Right lobe of liver (tissue), 6 donors: ENCODE results near the gene CST4. TPM values are rescaled to one million over a fixed set of nuclear protein-coding genes. Genes with fewer than 3 reads are reported as not detected.

ENCODE experiments used
- ATAC-seq, 4 donors: fragments of 200-7000 bp; cut with Tn5 transposase; one replicate each; pipeline ENCODE4 v1.9.1; 2020; ENCODE audit warnings: mild to moderate bottlenecking in 4 of 4, moderate library complexity in 4 of 4
- DNase-seq, 3 donors: peaks; one replicate each; pipeline ENCODE4 v3.0.0-alpha.2; 2020
- H3K27ac ChIP-seq, 3 donors: fragments of 200-600 bp; one replicate each; pipeline ENCODE4 v1.8.0; 2022
- H3K27me3 ChIP-seq, 2 donors: fragments of 200-600 bp; one replicate each; pipeline ENCODE4 v1.8.0; 2022
- H3K36me3 ChIP-seq, 4 donors: fragments of 200-600 bp; sonication (generic) in 1 of 4; one replicate each; pipeline versions ENCODE4 v1.5.1 to v1.8.0; 2017 to 2022; ENCODE audit warnings: control low read depth in 1 of 4
- H3K4me1 ChIP-seq, 4 donors: fragments of 200-600 bp; sonication (generic) in 1 of 4; one replicate each; pipeline versions ENCODE4 v1.5.1 to v1.8.0; 2017 to 2022; ENCODE audit warnings: control low read depth in 1 of 4
- H3K4me3 ChIP-seq, 3 donors: fragments of 200-600 bp; one replicate each; pipeline ENCODE4 v1.8.0; 2022
- H3K9me3 ChIP-seq, 4 donors: fragments of 200-600 bp; sonication (generic) in 1 of 4; one replicate each; pipeline versions ENCODE4 v1.5.1 to v1.8.0; 2017 to 2022; ENCODE audit warnings: control low read depth in 1 of 4
- POLR2A ChIP-seq: fragments of 450-650 bp; IDR thresholded peaks from one replicate; pipeline ENCODE4 v1.6.1; 2017; ENCODE audit warnings: antibody characterized with exemption, mild to moderate bottlenecking
- WGBS: methylation state at CpG from one replicate; pipeline ENCODE4 v1.1.6; 2018; ENCODE audit warnings: low coverage, low lambda C conversion rate; ENCODE audit not compliant: insufficient coverage; ENCODE audit errors: missing lambda C conversion rate; 5-methylcytosine and 5-hydroxymethylcytosine counted together
- intact Hi-C, 2 donors: fragments of 100-400 bp; cut with DNase I; formaldehyde crosslinking; loops; one replicate each; pipeline versions ENCODE4 v1.11.2 to v1.14.1; 2022
- total RNA-seq, 6 experiments: library from RNA; depleted of rRNA in 2 of 6; stranded (reverse); fragments of >200 nt in 2 of 6; fragmentation: NEBNext Ultra II Directional in 3 of 6; extraction: Animal tissue kit (Norgen Biotek cat#: 25700) in 3 of 6; gene quantifications; one replicate each; pipeline versions ENCODE4 v1.1.0 to v1.2.4, GENCODE V29; 2016 to 2023
- TF ChIP-seq, protein P1 (sequence below), 4 donors: fragments of 200-600 bp in 3 of 4; fragments of 450-650 bp in 1 of 4; IDR thresholded peaks; one replicate each; pipeline versions ENCODE4 v1.5.1 to v1.8.0; 2016 to 2022; ENCODE audit warnings: antibody characterized with exemption in 4 of 4, mild to moderate bottlenecking in 2 of 4
- donor health status: DM: no; HTN: yes; CAD: no.
- donor health status: DM: no; HTN: no; CAD: no.
- donor health status: DM: no; HTN: no; CAD: no.
- donor health status: DM: no; HTN: yes; CAD: no.
- donor health status: DM: no; HTN: yes; CAD: no.

The CST4 gene
- total RNA-seq, 6 experiments from 2014 or later, result not detected

DNA sequence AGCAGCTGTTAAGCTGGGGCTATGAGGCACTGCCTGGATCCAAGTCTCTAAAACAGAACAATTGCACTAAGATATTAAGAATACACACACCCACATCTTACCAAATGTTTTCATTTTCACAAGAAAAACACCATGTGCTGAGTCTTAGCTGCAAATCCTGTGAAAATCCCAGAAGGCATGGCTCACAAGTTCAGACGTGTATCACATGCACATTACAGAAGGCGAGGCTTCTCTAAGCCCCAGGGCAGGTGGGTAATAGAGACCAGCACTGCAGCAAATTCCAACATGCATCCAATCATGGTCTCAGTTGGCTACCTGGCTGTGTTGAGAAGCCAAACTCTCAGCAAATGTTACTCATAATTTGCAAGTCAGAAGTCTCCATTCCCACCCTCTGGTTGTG lies 34.8 kb downstream of the CST4 start:
- Histone ChIP-seq H3K9me3 (no peaks in the 10 kb centered on the region), H3K27ac (no peak overlapping the region), H3K4me3 (no peak overlapping the region), H3K27me3 (no peaks in the 10 kb centered on the region), H3K36me3 (no peaks in the 10 kb centered on the region), H3K4me1 (no peaks in the 10 kb centered on the region)
- 71% methylated on average over 2 of the region's 2 CpGs for WGBS
- intact Hi-C loops, result no loop called here
- no peak for TF ChIP-seq POLR2A
- TF ChIP-seq, protein P1, sequence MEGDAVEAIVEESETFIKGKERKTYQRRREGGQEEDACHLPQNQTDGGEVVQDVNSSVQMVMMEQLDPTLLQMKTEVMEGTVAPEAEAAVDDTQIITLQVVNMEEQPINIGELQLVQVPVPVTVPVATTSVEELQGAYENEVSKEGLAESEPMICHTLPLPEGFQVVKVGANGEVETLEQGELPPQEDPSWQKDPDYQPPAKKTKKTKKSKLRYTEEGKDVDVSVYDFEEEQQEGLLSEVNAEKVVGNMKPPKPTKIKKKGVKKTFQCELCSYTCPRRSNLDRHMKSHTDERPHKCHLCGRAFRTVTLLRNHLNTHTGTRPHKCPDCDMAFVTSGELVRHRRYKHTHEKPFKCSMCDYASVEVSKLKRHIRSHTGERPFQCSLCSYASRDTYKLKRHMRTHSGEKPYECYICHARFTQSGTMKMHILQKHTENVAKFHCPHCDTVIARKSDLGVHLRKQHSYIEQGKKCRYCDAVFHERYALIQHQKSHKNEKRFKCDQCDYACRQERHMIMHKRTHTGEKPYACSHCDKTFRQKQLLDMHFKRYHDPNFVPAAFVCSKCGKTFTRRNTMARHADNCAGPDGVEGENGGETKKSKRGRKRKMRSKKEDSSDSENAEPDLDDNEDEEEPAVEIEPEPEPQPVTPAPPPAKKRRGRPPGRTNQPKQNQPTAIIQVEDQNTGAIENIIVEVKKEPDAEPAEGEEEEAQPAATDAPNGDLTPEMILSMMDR (IDR thresholded peaks at IDR 0.05), result no peak
- DNase-seq, result no peak
- no peak for ATAC-seq

DNA sequence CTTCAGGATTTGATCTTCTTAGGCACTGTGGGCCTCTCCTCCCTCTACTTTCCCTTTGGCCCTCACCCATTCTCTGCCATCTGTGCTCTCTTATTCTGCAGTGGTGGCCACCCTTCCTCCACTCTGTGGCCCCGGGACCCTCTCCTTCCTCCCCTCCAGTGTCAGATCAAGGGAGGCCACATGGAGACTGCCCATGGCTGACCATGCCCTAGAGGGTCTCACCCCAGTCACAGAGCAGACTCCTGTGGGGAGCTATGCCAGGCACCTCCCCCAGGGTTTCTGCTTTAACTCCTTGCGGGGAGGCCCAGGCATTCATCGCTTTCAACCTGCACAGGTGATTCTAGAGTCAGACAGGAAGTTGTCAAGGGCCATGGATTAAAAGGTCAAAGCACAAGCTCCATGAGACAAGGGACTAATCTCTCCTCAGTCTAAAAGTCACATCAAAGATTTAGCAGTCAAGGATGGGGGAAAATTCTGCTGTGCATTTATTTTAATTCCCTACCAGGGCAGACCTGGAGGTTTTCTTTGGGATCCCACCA lies 35.4 kb downstream of the CST4 start:
- Histone ChIP-seq H3K36me3 (no peaks in the 10 kb centered on the region), H3K27ac (no peak overlapping the region), H3K9me3 (no peaks in the 10 kb centered on the region), H3K4me3 (no peak overlapping the region), H3K4me1 (no peaks in the 10 kb centered on the region), H3K27me3 (no peaks in the 10 kb centered on the region)
- DNase-seq, result no peak
- ATAC-seq, result no peak
- 94% methylated on average over 3 of the region's 3 CpGs for WGBS
- TF ChIP-seq, protein P1 (IDR thresholded peaks at IDR 0.05), result no peak
- no peak for TF ChIP-seq POLR2A
- intact Hi-C loops, result no loop called here

DNA sequence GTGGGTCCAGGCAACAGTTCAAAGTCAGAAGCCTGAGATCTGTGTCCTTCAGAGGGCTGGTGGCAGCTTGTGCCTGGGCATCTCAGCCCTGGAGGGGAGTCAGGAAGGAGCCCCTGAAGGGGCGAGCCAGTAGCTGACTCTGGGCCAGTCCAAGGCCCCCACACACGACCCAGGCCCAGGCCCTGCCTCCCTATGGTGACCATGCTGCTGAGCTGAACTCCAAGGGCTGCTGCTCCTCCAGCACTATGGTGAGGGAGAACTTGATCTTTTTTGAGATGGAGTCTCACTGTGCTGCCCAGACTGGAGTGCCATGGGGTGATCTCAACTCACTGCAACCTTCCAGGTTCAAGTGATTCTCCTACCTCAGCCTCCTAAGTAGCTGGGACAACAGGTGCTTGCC lies 35.9 kb downstream of the CST4 start:
- Histone ChIP-seq H3K36me3 (no peaks in the 10 kb centered on the region), H3K4me1 (no peaks in the 10 kb centered on the region), H3K27ac (no peak overlapping the region), H3K27me3 (no peaks in the 10 kb centered on the region), H3K4me3 (no peak overlapping the region), H3K9me3 (no peaks in the 10 kb centered on the region)
- DNase-seq (no peak), ATAC-seq (no peak)
- no CpG with 5 or more reads among the region's 2 CpGs for WGBS
- intact Hi-C loops, result no loop called here
- TF ChIP-seq, protein P1 (IDR thresholded peaks at IDR 0.05), result no peak
- TF ChIP-seq POLR2A, result no peak

DNA sequence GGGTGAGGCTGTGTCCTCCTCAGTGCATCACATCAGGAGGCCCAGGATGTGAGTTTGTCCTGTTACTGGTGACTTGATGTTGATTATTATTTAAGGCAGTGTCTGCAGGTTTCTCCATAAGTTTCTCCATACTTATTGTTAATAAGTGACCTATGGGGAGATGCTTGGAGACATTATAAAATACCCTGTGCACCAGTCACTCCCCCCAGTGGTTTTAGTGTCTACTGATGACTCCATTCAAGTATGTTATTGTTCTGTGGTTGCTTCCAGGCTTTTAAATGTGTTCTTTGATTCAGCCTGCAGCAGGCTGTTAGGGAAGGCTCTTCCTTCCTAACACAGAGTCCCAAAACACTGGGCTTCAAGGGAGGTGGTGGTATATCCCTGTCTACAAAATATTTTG lies 36.5 kb downstream of the CST4 start:
- Histone ChIP-seq H3K4me3 (no peak overlapping the region), H3K9me3 (no peaks in the 10 kb centered on the region), H3K27ac (no peak overlapping the region), H3K4me1 (no peaks in the 10 kb centered on the region), H3K36me3 (no peaks in the 10 kb centered on the region), H3K27me3 (no peaks in the 10 kb centered on the region)
- intact Hi-C loops, result no loop called here
- TF ChIP-seq, protein P1 (IDR thresholded peaks at IDR 0.05), result no peak
- no peak for TF ChIP-seq POLR2A
- ATAC-seq (no peak), DNase-seq (no peak)

DNA sequence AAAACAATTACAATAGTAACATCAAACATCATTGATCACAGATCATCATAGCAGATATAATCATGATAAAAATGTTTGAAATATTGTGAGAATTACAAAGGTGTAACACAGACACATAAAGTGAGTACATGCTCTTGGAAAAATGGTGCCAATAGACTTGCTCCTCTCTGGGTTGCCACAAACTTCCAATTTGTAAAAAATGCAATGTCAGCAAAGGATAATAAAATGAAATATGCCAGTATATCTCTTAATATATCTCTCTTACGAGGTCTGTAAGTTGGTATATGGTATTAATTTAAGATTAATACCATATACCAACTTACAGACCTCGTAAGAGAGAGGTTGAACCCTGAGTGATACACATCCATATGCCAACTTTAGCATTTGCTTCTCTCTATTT lies 37.7 kb downstream of the CST4 start:
- 78% methylated on average over 2 of the region's 2 CpGs for WGBS
- DNase-seq (no peak), ATAC-seq (no peak)
- no peak overlapping the region for H3K4me3 ChIP-seq
- no peak for TF ChIP-seq POLR2A
- TF ChIP-seq, protein P1 (IDR thresholded peaks at IDR 0.05), result no peak
- no peak overlapping the region for H3K27ac ChIP-seq
- no peaks in the 10 kb centered on the region for H3K9me3 ChIP-seq
- no peaks in the 10 kb centered on the region for H3K4me1 ChIP-seq
- no peaks in the 10 kb centered on the region for H3K36me3 ChIP-seq
- no peaks in the 10 kb centered on the region for H3K27me3 ChIP-seq
- intact Hi-C loops, result no loop called here
